PFSK-1 (cell line): ENCODE data around the gene EP300.

Experiments
- FOXP2 ChIP-seq: optimal IDR thresholded peaks from 2 replicates; pipeline ENCODE3; 2011; ENCODE audit warnings: borderline replicate concordance, control low read depth, inconsistent platforms; ENCODE audit not compliant: insufficient read depth; ENCODE audit errors: extremely low read length, extremely low read depth
- POLR2AphosphoS5 ChIP-seq: IDR thresholded peaks from 2 replicates; pipeline ENCODE4 v1.6.1; 2012; ENCODE audit warnings: low read depth, mild to moderate bottlenecking, control low read depth, low read length, moderate library complexity

- TF ChIP-seq POLR2AphosphoS5 (no peak), FOXP2 (no peak)
Observed at GRCh38 chr22:41184679-41185078, 92.3 kb downstream of the EP300 start.
